ENCODE results near the gene PGA4.

DNA sequence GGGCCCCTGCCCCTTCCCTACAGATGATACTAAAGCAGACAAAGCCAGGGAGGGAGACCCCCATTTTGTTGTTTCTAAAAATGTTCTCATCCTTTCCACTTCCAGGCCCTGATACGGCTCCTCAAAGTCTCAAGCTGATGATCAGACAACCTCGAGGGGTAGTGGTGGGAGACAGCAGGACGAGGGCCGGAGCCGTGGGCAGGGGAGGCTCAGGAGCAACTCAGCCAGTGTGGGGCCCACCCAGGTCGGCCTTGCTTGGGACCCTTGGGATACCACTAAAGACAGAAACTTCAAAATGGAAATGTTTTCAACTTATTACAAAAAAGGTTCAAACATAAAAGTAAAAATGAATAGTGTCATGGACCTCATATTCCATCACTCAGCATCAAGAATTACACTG lies 45.7 kb upstream of the PGA4 start:
- TF ChIP-seq PATZ1 (CRISPR knock-in tag; IDR thresholded peaks at IDR 0.05; ENCODE audit: borderline replicate concordance): no peak
- no peak for TF ChIP-seq ZNF8 (CRISPR knock-in tag; IDR thresholded peaks at IDR 0.05)
- no peak for TF ChIP-seq ZNF70 (CRISPR knock-in tag; IDR thresholded peaks at IDR 0.05)
